Upper lobe of right lung (tissue), 1 donor: Measurements from ENCODE around the gene ACO2. TPM values are rescaled to one million over a fixed set of nuclear protein-coding genes. Genes with fewer than 3 reads are reported as not detected.

ENCODE experiments used
- ATAC-seq: fragments of 200-7000 bp; cut with Tn5 transposase; one replicate; pipeline ENCODE4 v1.9.1; 2020; ENCODE audit warnings: mild to moderate bottlenecking, moderate library complexity
- DNase-seq: peaks from one replicate; pipeline ENCODE4 v3.0.0-alpha.2; 2020
- H3K27ac ChIP-seq: fragments of 200-600 bp; one replicate; pipeline ENCODE4 v1.8.0; 2022
- H3K27me3 ChIP-seq: fragments of 200-600 bp; one replicate; pipeline ENCODE4 v1.8.0; 2022; ENCODE audit warnings: mild to moderate bottlenecking
- H3K36me3 ChIP-seq: fragments of 200-600 bp; one replicate; pipeline ENCODE4 v1.8.0; 2022
- H3K4me1 ChIP-seq: fragments of 200-600 bp; one replicate; pipeline ENCODE4 v1.8.0; 2022
- H3K4me3 ChIP-seq: fragments of 200-600 bp; one replicate; pipeline ENCODE4 v1.8.0; 2022; ENCODE audit warnings: mild to moderate bottlenecking
- H3K9me3 ChIP-seq: fragments of 200-600 bp; one replicate; pipeline ENCODE4 v1.8.0; 2022
- intact Hi-C: fragments of 100-400 bp; cut with DNase I; formaldehyde crosslinking; loops from one replicate; pipeline ENCODE4 v1.11.0; 2022
- total RNA-seq: library from RNA; stranded (reverse); fragmentation: NEBNext Ultra II Directional; extraction: Animal tissue kit (Norgen Biotek cat#: 25700); gene quantifications from one replicate; pipeline ENCODE4 v1.2.1, GENCODE V29; 2021
- TF ChIP-seq, protein P1 (sequence below): fragments of 200-600 bp; IDR thresholded peaks from one replicate; pipeline ENCODE4 v1.8.0; 2022; ENCODE audit warnings: antibody characterized with exemption
- donor health status: DM: no; HTN: yes; CAD: no; lungs with severe emphysema.

The ACO2 gene
- total RNA-seq, 1 donor from 2014 or later, result 84.1 TPM

DNA sequence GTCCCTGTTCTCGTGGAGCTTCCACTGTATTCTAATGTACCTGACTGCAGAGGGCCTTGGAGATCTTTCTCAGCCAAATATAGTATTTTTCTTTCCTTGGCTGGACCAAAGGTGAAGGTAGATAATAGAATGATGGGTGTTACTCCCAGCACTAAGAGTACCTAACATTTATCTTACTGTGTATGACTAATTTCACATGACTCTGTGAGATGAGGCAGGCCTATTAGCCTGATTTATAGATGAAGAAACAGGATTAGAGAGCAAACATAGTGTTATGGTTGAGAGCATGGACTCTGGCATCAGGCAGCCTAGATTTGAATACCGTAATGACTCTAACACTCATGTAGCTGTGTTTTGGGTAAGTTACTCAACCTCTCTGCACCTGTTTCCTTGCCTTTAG, 2.7 kb downstream of the ACO2 start:
- no peak for ATAC-seq

DNA sequence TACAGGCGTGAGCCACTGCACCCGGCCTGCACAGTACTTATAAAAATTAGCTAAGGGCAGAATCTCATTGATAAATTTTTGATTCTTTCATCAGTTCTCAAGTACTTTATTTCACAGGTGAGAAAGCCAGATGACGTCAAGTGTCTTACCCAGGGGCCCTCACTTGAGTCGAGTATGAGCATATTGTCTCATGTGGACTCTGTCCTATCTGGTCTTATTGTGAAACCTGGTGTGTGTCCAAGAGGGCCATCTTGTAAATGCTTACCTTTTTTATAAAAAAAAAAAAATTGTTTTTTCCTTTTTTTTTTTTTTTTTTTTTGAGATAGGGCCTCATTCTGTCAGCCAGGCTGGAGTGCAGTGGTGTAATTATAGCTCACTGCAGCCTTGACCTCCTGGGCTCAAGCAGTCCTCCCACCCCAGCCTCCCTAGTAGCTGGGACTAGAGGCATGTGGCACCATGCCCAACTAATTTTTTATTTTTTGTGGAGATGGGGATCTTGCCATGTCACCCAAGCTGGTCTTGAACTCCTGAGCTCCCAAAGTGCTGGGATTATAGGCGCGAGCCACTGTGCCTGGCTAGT, 6.0 kb downstream of the ACO2 start:
- intact Hi-C loops, result no loop called here
- no peak overlapping the region for H3K27ac ChIP-seq
- TF ChIP-seq, protein P1, sequence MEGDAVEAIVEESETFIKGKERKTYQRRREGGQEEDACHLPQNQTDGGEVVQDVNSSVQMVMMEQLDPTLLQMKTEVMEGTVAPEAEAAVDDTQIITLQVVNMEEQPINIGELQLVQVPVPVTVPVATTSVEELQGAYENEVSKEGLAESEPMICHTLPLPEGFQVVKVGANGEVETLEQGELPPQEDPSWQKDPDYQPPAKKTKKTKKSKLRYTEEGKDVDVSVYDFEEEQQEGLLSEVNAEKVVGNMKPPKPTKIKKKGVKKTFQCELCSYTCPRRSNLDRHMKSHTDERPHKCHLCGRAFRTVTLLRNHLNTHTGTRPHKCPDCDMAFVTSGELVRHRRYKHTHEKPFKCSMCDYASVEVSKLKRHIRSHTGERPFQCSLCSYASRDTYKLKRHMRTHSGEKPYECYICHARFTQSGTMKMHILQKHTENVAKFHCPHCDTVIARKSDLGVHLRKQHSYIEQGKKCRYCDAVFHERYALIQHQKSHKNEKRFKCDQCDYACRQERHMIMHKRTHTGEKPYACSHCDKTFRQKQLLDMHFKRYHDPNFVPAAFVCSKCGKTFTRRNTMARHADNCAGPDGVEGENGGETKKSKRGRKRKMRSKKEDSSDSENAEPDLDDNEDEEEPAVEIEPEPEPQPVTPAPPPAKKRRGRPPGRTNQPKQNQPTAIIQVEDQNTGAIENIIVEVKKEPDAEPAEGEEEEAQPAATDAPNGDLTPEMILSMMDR, result no peak

More for the DNA sequence above, 2.7 kb downstream of the ACO2 start:
- Histone ChIP-seq H3K36me3 (peaks cover 11% of the 10 kb centered on the region), H3K4me3 (no peak overlapping the region), H3K27me3 (no peaks in the 10 kb centered on the region), H3K4me1 (peaks cover 18% of the 10 kb centered on the region), H3K27ac (no peak overlapping the region), H3K9me3 (no peaks in the 10 kb centered on the region)
- intact Hi-C loops, result no loop called here
- no peak for DNase-seq
- TF ChIP-seq, protein P1, result no peak

DNA sequence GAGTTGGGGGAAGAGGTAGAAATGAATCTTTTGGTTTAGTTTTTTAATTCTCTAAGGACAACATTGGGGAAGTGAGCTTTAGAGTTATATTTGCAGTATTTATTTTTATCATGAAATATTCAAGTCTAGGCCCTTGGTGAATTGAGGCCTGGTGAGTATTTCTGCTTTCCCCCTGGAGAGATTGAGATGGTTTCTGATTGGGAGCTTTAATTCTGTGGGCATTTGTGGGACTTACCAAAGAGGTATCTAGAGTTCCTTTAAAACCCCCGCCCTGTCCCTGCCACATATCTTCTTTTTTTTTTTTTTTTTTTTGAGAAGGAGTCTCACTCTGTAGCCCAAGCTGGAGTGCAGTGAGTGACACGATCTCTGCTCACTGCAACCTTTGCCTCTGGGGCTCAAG, 9.6 kb downstream of the ACO2 start:
- Histone ChIP-seq H3K9me3 (no peaks in the 10 kb centered on the region), H3K4me1 (peaks cover 22% of the 10 kb centered on the region), H3K27ac (peak overlapping the region; percentile 55), H3K27me3 (no peaks in the 10 kb centered on the region), H3K36me3 (no peaks in the 10 kb centered on the region), H3K4me3 (no peak overlapping the region)
- TF ChIP-seq, protein P1, result no peak
- no peak for ATAC-seq
- intact Hi-C loops, result no loop called here
- no peak for DNase-seq

More for the DNA sequence above, 6.0 kb downstream of the ACO2 start:
- no peaks in the 10 kb centered on the region for H3K27me3 ChIP-seq
- no peaks in the 10 kb centered on the region for H3K9me3 ChIP-seq
- peaks cover 12% of the 10 kb centered on the region for H3K4me1 ChIP-seq
- DNase-seq, result no peak
- no peaks in the 10 kb centered on the region for H3K36me3 ChIP-seq
- no peak for ATAC-seq
- no peak overlapping the region for H3K4me3 ChIP-seq

DNA sequence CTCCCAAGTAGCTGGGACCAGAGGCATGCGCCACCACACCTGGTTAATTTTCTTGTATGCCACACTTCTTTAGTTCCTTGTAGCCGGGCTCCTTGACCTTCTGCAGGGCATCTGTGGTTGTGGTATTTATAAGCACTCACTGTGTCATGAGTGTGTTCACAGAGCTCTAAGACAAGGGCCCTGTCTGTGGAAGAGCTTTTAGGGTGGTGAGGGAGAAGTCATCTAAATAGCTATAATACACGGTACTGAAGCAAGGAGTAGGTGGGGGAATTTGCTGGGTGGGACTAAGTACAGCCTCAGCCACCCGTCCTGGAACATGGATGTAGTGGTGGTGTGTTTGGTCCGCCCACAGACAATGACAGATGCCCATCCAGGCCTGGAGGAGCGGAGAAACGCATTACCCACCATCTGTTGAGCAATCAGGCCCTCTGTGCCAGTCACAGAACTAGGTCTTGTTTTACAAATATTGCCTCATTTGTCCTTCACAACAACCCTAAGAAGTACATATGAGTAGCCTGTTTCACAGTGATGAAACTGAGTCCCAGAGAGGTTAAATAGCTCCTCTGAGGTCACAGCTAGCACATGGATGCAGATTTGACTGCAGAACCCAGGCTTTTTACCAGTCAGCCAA, 10.1 kb downstream of the ACO2 start:
- Histone ChIP-seq H3K27ac (peak overlapping the region; percentile 55), H3K9me3 (no peaks in the 10 kb centered on the region), H3K27me3 (no peaks in the 10 kb centered on the region), H3K36me3 (no peaks in the 10 kb centered on the region), H3K4me3 (no peak overlapping the region), H3K4me1 (peaks cover 22% of the 10 kb centered on the region)
- ATAC-seq (peak; percentile 80), DNase-seq (peak; percentile 68)
- intact Hi-C loops, result no loop called here
- TF ChIP-seq, protein P1, result no peak

DNA sequence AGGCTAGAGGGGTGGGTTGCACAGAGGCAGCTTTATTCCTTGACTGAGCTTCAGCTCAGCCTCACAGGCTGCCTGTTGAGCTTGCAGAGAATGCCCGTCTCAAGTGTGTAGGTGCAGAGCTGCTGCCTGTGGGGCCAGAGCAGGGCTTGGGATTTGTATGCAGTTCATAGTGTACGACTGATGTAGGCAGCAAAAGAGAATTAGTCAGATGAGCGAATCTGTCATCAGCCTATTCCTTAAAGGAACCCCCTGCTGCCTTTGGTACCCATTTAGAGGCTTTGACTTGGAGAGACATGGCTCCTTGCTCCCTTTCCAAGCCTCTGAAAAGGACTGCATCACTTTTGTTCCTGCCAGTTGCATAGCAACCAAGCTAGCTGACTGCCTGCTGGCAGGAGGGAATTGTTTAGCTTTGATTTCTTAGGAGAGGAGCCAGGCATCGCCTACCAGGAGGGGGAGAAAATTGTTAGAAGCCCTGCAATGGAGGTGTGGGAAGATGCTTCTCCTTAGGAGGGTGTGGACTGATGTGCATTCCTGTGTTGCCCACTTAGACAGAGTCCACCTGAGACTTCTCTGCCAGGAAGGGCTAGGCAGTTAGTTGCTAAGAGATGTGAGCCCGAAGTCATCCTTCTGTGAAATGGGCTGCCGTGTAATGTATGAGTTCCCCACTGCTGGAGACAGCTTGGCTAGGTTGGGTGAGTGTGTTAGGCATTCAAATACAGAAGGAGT, 10.9 kb downstream of the ACO2 start:
- Histone ChIP-seq H3K4me3 (no peak overlapping the region), H3K36me3 (no peaks in the 10 kb centered on the region), H3K27me3 (no peaks in the 10 kb centered on the region), H3K4me1 (peaks cover 22% of the 10 kb centered on the region), H3K9me3 (no peaks in the 10 kb centered on the region), H3K27ac (peak overlapping the region; percentile 55)
- intact Hi-C loops, result no loop called here
- ATAC-seq (no peak), DNase-seq (no peak)
- TF ChIP-seq, protein P1, result no peak
